Duodenal mucosa (tissue), 2 donors: ENCODE data around the gene SRCAP.
A peak's percentile ranks its signal among the peaks of the same experiment; 100 is the strongest.

Source experiments
- H3K27ac ChIP-seq: one replicate; pipeline ENCODE4 v1.7.0; 2013; ENCODE audit warnings: low read depth, low read length
- H3K27me3 ChIP-seq, 2 donors: one replicate each; pipeline ENCODE4 v1.7.0; 2013; ENCODE audit warnings: low read length in 2 of 2, control low read depth in 1 of 2; ENCODE audit not compliant: insufficient read depth in 2 of 2, control insufficient read depth in 1 of 2
- H3K36me3 ChIP-seq, 2 donors: one replicate each; pipeline ENCODE4 v1.7.0; 2013; ENCODE audit warnings: low read length in 2 of 2, control low read depth in 1 of 2; ENCODE audit not compliant: insufficient read depth in 2 of 2, control insufficient read depth in 1 of 2
- H3K4me1 ChIP-seq, 2 donors: one replicate each; pipeline ENCODE4 v1.7.0; 2013; ENCODE audit warnings: low read length in 2 of 2, control low read depth in 1 of 2; ENCODE audit not compliant: insufficient read depth in 2 of 2, control insufficient read depth in 1 of 2
- H3K4me3 ChIP-seq, 2 donors: one replicate each; pipeline ENCODE4 v1.7.0; 2013; ENCODE audit warnings: low read length in 2 of 2, low read depth in 1 of 2
- H3K9ac ChIP-seq, 2 donors: one replicate each; pipeline ENCODE4 v1.7.0; 2013; ENCODE audit warnings: low read length in 2 of 2, low read depth in 1 of 2
- H3K9me3 ChIP-seq, 2 donors: one replicate each; pipeline ENCODE4 v1.7.0; 2013; ENCODE audit warnings: low read length in 2 of 2, control low read depth in 1 of 2; ENCODE audit not compliant: control insufficient read depth in 1 of 2

Gene SRCAP

GRCh38 chr16:30755955-30756780 is 57.2 kb downstream of the SRCAP start:
- peaks cover 21 to 45% of the 10 kb centered on the region in 2 donors for H3K36me3 ChIP-seq

DNA sequence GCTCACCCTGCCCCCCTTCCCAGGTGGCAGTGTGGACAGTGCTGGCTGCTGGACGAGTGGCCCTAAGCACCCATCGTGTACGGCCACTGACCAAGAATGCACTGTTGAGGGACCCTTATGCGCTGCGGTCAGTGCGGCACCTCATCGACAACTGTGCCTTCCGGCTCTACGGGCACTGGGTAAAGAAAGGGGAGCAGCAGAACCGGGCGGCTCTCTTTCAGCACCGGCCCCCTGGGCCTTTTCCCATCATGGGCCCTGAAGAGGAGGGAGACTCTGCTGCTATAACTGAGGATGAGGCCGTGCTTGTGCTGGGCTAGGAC is 57.8 kb downstream of the SRCAP start:
- Histone ChIP-seq H3K4me3 (no peak overlapping the region), H3K9ac (no peak overlapping the region), H3K27me3 (no peaks in the 10 kb centered on the region), H3K4me1 (peaks cover 12 to 22% of the 10 kb centered on the region in 2 donors), H3K9me3 (no peaks in the 10 kb centered on the region), H3K27ac (no peak overlapping the region), H3K36me3 (peaks cover 17 to 40% of the 10 kb centered on the region in 2 donors)

More at GRCh38 chr16:30755955-30756780, 57.2 kb downstream of the SRCAP start:
- Histone ChIP-seq H3K27me3 (no peaks in the 10 kb centered on the region), H3K9me3 (no peaks in the 10 kb centered on the region), H3K27ac (no peak overlapping the region), H3K4me3 (no peak overlapping the region), H3K9ac (no peak overlapping the region), H3K4me1 (peaks cover 12 to 16% of the 10 kb centered on the region in 2 donors)

DNA sequence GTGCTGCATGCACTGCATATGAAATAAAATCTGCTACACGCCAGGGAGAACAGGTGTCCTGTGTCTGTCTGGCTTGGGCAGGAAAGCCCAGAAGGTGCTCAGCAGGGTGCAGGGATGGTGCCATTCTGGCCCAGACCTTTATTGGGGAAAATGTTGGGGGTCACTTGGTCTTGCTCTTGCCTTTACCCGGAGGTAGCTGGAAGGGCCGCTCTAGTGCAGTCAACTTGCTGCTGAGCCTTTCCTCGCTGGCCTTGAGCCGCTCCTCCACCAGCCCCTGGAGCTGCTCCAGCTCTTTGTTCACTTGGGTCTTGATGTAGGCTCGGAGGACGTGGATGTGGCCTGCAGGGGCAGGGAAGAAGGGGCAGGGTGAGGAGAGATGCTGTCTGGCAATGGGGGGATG is 58.3 kb downstream of the SRCAP start:
- Histone ChIP-seq H3K27ac (no peak overlapping the region), H3K4me3 (no peak overlapping the region), H3K4me1 (peaks cover 12 to 22% of the 10 kb centered on the region in 2 donors), H3K9ac (no peak overlapping the region), H3K36me3 (peaks cover 17 to 38% of the 10 kb centered on the region in 2 donors), H3K27me3 (no peaks in the 10 kb centered on the region), H3K9me3 (no peaks in the 10 kb centered on the region)

GRCh38 chr16:30758988-30759491 is 60.1 kb downstream of the SRCAP start:
- Histone ChIP-seq H3K9me3 (no peaks in the 10 kb centered on the region), H3K27ac (no peak overlapping the region), H3K36me3 (peaks cover 13 to 33% of the 10 kb centered on the region in 2 donors), H3K4me1 (peaks cover 25 to 39% of the 10 kb centered on the region in 2 donors), H3K9ac (no peak overlapping the region), H3K27me3 (no peaks in the 10 kb centered on the region), H3K4me3 (no peak overlapping the region)

DNA sequence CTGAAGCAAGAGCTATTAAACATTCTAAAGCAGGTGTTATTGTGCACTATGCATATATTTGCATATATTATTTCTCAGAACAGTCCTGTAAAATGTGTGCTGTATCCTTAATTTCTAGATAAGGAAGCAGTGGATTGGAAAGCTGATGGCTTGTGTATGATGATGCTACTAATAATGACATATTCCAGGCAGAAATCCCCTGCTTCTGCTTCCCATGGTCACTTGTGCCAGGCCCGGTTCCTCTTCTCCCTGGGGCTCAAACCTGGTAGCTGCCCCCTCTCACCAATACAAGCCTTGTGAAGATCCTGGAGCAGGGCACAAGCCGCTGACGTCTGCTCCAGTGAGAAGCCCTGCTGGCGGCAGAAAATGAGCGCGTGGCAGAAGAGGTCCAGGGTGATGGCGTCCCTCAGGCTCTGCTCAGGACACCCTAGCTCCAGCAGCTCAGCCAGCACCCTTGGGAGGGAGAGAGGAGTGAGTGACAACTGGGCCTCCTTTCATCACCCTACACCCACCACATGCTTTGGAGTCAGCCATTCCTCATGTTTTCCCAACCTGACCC is 61.1 kb downstream of the SRCAP start:
- Histone ChIP-seq H3K27ac (no peak overlapping the region), H3K9ac (no peak overlapping the region), H3K4me3 (no peak overlapping the region), H3K9me3 (no peaks in the 10 kb centered on the region), H3K36me3 (peaks cover 24 to 43% of the 10 kb centered on the region in 2 donors), H3K27me3 (no peaks in the 10 kb centered on the region), H3K4me1 (peaks cover 19 to 39% of the 10 kb centered on the region in 2 donors)

DNA sequence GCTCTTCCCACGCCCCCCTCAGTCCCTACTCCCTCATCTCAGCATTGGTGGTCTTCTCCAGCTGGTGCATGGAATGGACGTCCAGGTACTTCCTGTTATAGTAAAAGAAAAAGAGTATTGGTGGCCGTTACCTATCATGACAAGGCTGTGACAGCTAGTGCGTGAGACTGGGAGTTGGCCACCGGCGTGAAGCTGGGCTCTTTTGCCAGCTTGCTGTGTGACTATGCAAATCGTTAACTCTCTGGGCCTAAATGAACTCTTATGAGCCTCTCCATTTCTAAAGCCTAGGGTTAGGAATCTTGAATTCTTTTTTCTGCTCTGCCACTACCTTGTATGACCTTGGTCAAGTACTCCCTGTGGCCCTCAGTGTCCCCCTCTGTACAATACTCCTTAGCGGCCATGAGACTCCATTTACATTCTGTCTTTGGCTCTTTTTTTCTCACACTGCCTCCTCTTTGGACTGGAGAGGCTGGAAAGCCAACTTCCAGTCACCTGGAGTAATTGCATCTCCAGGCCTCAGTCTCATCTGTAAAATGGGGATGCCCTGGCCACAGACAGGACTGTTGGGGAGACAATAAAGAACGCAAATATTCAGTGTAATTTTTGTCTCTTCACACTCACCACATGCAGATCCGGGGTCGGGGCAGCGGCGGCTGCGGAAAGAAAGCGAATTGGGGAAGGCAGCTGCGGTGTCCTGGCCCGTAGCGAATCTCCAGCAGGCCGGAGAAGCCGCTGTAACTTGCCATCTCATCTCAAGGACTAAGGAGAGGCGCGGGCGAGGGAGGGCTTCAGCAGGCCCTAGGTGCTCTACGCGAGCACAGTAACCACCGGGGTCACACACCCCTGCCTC is 61.8 kb downstream of the SRCAP start:
- Histone ChIP-seq H3K4me3 (peak overlapping the region; percentile 90 to 98), H3K36me3 (peaks cover 31 to 48% of the 10 kb centered on the region in 2 donors), H3K9me3 (no peaks in the 10 kb centered on the region), H3K4me1 (peaks cover 19 to 39% of the 10 kb centered on the region in 2 donors), H3K27me3 (no peaks in the 10 kb centered on the region), H3K9ac (peak overlapping the region; percentile 48 to 96), H3K27ac (no peak overlapping the region)

DNA sequence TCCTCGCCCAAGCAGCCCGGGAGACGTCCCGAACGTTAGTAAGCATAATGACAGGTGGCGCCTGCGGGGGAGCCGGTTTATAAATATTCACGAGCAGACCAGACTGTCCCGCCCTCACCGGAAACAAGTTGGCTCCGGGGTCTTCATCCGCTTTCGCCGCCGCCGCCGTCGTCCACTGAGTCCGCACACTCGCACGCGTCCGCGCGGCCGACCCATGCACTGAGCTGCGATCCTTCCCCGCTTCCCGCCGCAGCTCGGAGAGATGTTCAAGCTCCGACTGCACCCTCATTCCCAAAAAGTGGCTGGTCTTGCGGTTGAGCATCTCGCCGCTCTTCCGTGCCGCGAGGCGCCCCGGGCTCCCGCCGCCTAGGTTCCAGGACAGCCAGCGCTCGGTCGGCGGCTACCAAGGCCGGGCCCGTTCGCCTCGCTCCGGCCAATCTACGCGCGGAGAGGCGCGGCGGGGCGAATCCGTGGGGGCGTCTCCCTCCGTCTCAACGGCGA is 62.5 kb downstream of the SRCAP start:
- peaks cover 19 to 39% of the 10 kb centered on the region in 2 donors for H3K4me1 ChIP-seq
- H3K36me3 ChIP-seq = peaks cover 37 to 48% of the 10 kb centered on the region in 2 donors

DNA sequence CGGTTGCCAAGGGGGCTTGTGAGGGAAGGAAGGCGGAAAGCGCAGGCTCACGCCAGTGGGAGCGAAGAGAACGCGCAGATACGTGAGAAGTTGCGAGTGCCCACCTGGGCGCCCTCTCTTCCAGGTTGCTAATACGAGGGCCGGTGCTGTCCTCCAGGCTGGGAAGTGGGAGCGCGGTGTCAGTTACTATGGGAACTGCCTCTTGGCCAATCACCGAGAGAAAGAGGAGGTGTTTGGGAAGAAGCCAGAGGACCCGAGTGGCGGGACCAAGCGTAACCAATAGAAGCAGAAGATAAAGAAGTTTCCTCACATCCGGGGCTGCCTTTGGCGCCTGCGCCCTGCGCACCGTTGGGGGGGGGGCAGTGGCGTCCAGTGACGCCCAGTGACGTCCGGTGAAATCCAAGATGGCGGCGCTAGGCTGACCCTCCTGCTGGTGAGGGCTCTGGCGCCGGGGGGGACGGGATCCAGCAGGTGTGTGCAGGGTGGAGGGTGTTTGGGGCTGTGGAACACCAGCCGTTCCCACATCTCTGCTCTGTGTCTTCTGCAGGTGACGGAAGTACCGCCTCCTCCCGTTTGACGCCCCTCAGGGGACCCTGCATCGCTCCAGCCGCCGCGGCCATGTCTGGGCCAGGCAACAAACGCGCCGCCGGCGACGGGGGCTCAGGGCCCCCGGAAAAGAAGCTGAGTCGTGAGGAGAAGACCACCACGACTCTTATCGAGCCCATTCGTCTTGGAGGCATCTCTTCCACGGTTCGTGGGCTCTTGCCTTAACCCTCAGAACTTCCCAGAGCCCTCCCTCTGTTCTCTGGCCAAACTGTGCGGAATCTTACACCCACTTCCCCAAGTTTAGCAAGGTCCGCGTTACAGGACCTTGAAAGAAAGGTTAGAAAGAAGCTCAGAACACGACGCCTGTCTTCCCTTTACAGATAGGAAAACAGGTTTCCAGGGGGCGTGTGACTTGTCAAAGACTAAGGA is 63.2 kb downstream of the SRCAP start, which contains the start of the genes CFAP119 and RNF40:
Gene CFAP119 (minus strand): TSS at position 135 of the 975 bp plus-strand sequence. CDS start 314 bp downstream, outside the sequence.
Gene RNF40 (plus strand): TSS at position 395 of the 975 bp plus-strand sequence. CDS start 224 bp downstream, at position 619.
- peaks cover 32 to 48% of the 10 kb centered on the region in 2 donors for H3K36me3 ChIP-seq
- H3K27ac ChIP-seq = peak within 1 kb of the TSS; percentile 85
- no peaks in the 10 kb centered on the region for H3K9me3 ChIP-seq
- peak within 1 kb of the TSS; percentile 96 to 99 for H3K9ac ChIP-seq
- H3K4me3 ChIP-seq = peak within 1 kb of the TSS; percentile 90 to 98
- no peaks in the 10 kb centered on the region for H3K27me3 ChIP-seq
- peaks cover 19 to 39% of the 10 kb centered on the region in 2 donors for H3K4me1 ChIP-seq

More for the DNA sequence above, 62.5 kb downstream of the SRCAP start:
- Histone ChIP-seq H3K27ac (no peak overlapping the region), H3K9ac (peak overlapping the region; percentile 48 to 96), H3K9me3 (no peaks in the 10 kb centered on the region), H3K4me3 (peak overlapping the region; percentile 90 to 98), H3K27me3 (no peaks in the 10 kb centered on the region)
